ENCODE results near the gene SHH.

- TF ChIP-seq CTCF (IDR thresholded peaks at IDR 0.05) (no peak), POLR2A (IDR thresholded peaks at IDR 0.05) (no peak)
These were observed 27.2 kb upstream of the SHH start for GRCh38 chr7:155839461-155839860.

Measured in tibial nerve (tissue), 3 donors.